GM19324 (cell line): ENCODE results near the gene IL31.

Experiments used
- ATAC-seq: cut with Tn5 transposase; IDR thresholded peaks from one replicate; pipeline ENCODE4 v1.9.1; 2021; ENCODE audit warnings: mild to moderate bottlenecking, moderate library complexity; ENCODE audit not compliant: unreplicated experiment, low FRiP score

Gene IL31

GRCh38 chr12:122133192-122133950 lies 40.6 kb downstream of the IL31 start:
- ATAC-seq, result no peak

GRCh38 chr12:122130150-122130549 lies 43.9 kb downstream of the IL31 start:
- ATAC-seq, result no peak

- ATAC-seq, result no peak
Observed at GRCh38 chr12:122129131-122129530, 44.9 kb downstream of the IL31 start.

GRCh38 chr12:122128481-122128880 lies 45.5 kb downstream of the IL31 start:
- ATAC-seq, result no peak

- no peak for ATAC-seq
Observed at GRCh38 chr12:122127839-122128238, 46.2 kb downstream of the IL31 start.

GRCh38 chr12:122126713-122127597 lies 47.1 kb downstream of the IL31 start:
- no peak for ATAC-seq

- ATAC-seq, result no peak
Observed at GRCh38 chr12:122126342-122126635, 47.7 kb downstream of the IL31 start.

GRCh38 chr12:122125452-122126341 lies 48.3 kb downstream of the IL31 start:
- ATAC-seq, result no peak

- ATAC-seq, result no peak
Observed at GRCh38 chr12:122124370-122124769, 49.7 kb downstream of the IL31 start.

- ATAC-seq, result no peak
Observed at GRCh38 chr12:122123761-122124145, 50.3 kb downstream of the IL31 start.

GRCh38 chr12:122123051-122123760 lies 50.8 kb downstream of the IL31 start:
- no peak for ATAC-seq
